ENCODE measurements around the gene RAD51.
A peak's percentile ranks its signal among the peaks of the same experiment; 100 is the strongest.

Gene RAD51

GRCh38 chr15:40766906-40767837, 72.2 kb downstream of the RAD51 start:
- no peak for DNase-seq (ENCODE audit: low spot score)
- Histone ChIP-seq H3K9ac (ENCODE audit: low read depth, low read length, poor library complexity) (peak overlapping the region; percentile 47), H3K27ac (replicated peaks; ENCODE audit: low read length) (no peak overlapping the region), H2AK5ac (ENCODE audit: low read depth, low read length) (peak overlapping the region; percentile 68), H3K18ac (ENCODE audit: low read length) (no peak overlapping the region), H2BK120ac (ENCODE audit: low read depth, low read length) (no peak overlapping the region), H2AFZ (ENCODE audit: low read length) (no peak overlapping the region), H3K23ac (ENCODE audit: low read depth, low read length, poor library complexity) (no peak overlapping the region), H2BK15ac (ENCODE audit: low read length) (no peak overlapping the region), H3K79me1 (ENCODE audit: low read depth, low read length) (no peaks in the 10 kb centered on the region), H3K4me2 (ENCODE audit: insufficient read depth, low read length, poor library complexity, severe bottlenecking) (no peak overlapping the region), H4K8ac (ENCODE audit: low read depth, low read length) (no peak overlapping the region), H3K36me3 (replicated peaks in 1 of 2; ENCODE audit: control insufficient read depth in 2 of 2, insufficient read depth in 2 of 2, low read length in 2 of 2) (peaks cover 2 to 17% of the 10 kb centered on the region in 2 donors), H3K9me3 (replicated peaks in 1 of 2; ENCODE audit: control insufficient read depth in 2 of 2, insufficient read depth in 1 of 2, low read depth in 1 of 2, low read length in 2 of 2) (no peaks in the 10 kb centered on the region), H4K91ac (ENCODE audit: low read depth, low read length, poor library complexity) (no peak overlapping the region), H3K4me3 (ENCODE audit: low read length in 2 of 2) (no peak overlapping the region), H3K27me3 (ENCODE audit: control insufficient read depth in 3 of 3, insufficient read depth in 3 of 3, low read depth in 1 of 3, low read length in 3 of 3) (peaks cover 0 to 28% (median 4%) of the 10 kb centered on the region in 3 experiments), H3K4ac (ENCODE audit: low read length) (no peak overlapping the region), H2BK5ac (ENCODE audit: low read length) (no peak overlapping the region), H3K14ac (ENCODE audit: low read length) (no peak overlapping the region), H2BK12ac (ENCODE audit: low read length) (no peak overlapping the region), H3K4me1 (ENCODE audit: control insufficient read depth in 2 of 2, insufficient read depth in 1 of 2, low read depth in 1 of 2, low read length in 2 of 2) (peaks cover 2 to 18% of the 10 kb centered on the region in 2 donors)
- no CpG with 5 or more reads among the region's 32 CpGs for WGBS, 2 donors (ENCODE audit: extremely low coverage in 2 of 2, insufficient read length in 2 of 2, insufficient replicate concordance in 1 of 2)

- Histone ChIP-seq H3K9ac (ENCODE audit: low read depth, low read length, poor library complexity) (peak overlapping the region; percentile 37), H3K14ac (ENCODE audit: low read length) (no peak overlapping the region), H3K4me2 (ENCODE audit: insufficient read depth, low read length, poor library complexity, severe bottlenecking) (no peak overlapping the region), H4K8ac (ENCODE audit: low read depth, low read length) (no peak overlapping the region), H2BK120ac (ENCODE audit: low read depth, low read length) (no peak overlapping the region), H2AK5ac (ENCODE audit: low read depth, low read length) (no peak overlapping the region), H3K4me1 (ENCODE audit: control insufficient read depth in 2 of 2, insufficient read depth in 1 of 2, low read depth in 1 of 2, low read length in 2 of 2) (peaks cover 2 to 18% of the 10 kb centered on the region in 2 donors), H3K18ac (ENCODE audit: low read length) (no peak overlapping the region), H2BK15ac (ENCODE audit: low read length) (no peak overlapping the region), H3K9me3 (replicated peaks in 1 of 2; ENCODE audit: control insufficient read depth in 2 of 2, insufficient read depth in 1 of 2, low read depth in 1 of 2, low read length in 2 of 2) (no peaks in the 10 kb centered on the region), H3K27ac (replicated peaks; ENCODE audit: low read length) (no peak overlapping the region), H4K91ac (ENCODE audit: low read depth, low read length, poor library complexity) (no peak overlapping the region), H3K27me3 (ENCODE audit: control insufficient read depth in 3 of 3, insufficient read depth in 3 of 3, low read depth in 1 of 3, low read length in 3 of 3) (peaks cover 0 to 26% (median 4%) of the 10 kb centered on the region in 3 experiments), H2AFZ (ENCODE audit: low read length) (no peak overlapping the region), H3K4ac (ENCODE audit: low read length) (no peak overlapping the region), H2BK5ac (ENCODE audit: low read length) (no peak overlapping the region), H3K4me3 (ENCODE audit: low read length in 2 of 2) (no peak overlapping the region), H3K23ac (ENCODE audit: low read depth, low read length, poor library complexity) (peak overlapping the region; percentile 60), H3K79me1 (ENCODE audit: low read depth, low read length) (peaks cover 2% of the 10 kb centered on the region), H3K36me3 (replicated peaks in 1 of 2; ENCODE audit: control insufficient read depth in 2 of 2, insufficient read depth in 2 of 2, low read length in 2 of 2) (peaks cover 2 to 19% of the 10 kb centered on the region in 2 donors), H2BK12ac (ENCODE audit: low read length) (no peak overlapping the region)
- 100% methylated on average over 1 of the region's 29 CpGs; no CpG with 5 or more reads in 1 of the 2 donors for WGBS, 2 donors (ENCODE audit: extremely low coverage in 2 of 2, insufficient read length in 2 of 2, insufficient replicate concordance in 1 of 2)
- DNase-seq (ENCODE audit: low spot score): no peak
Observed at GRCh38 chr15:40767838-40768500, 73.0 kb downstream of the RAD51 start.

DNA sequence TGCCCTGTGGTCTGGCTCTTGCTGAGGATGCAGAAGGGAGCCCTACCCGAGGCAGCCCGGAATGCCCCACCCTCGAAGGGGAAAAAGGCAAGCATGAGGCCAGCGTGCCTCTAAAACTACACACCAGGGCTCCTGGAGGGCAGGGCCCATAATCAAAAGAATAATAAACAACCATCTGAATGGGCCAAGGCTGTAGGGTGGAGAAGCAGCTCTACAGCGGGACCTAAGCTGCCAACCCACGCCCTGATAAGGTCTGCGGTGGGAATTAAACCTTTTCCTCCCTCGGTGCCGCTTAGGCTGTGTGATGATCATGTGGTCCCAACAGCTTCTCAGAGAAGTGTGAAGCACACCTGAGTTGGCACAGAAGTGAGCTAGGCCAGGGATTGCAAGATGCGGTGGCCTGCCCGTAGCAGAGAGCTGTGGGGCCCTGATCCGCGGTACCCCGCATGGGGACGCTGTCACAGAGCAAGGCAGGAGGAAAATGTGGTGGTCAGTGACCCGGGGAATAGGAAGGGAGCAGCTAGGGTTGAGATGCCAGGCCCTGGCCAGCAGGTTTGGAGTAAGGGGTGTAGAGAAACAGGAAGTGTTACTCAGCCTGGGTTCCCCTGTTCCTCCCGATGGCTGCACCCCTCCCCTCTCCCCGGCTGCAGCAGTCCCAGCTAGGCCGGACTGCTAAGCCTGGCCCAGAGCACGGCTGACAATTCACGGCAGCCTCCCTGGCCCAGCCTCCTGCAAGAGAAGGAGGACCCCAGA, 73.7 kb downstream of the RAD51 start:
- Histone ChIP-seq H4K8ac (ENCODE audit: low read depth, low read length) (no peak overlapping the region), H3K27me3 (ENCODE audit: control insufficient read depth in 3 of 3, insufficient read depth in 3 of 3, low read depth in 1 of 3, low read length in 3 of 3) (peaks cover 0 to 18% (median 0%) of the 10 kb centered on the region in 3 experiments), H3K9ac (ENCODE audit: low read depth, low read length, poor library complexity) (no peak overlapping the region), H2AFZ (ENCODE audit: low read length) (no peak overlapping the region), H2BK12ac (ENCODE audit: low read length) (no peak overlapping the region), H2BK120ac (ENCODE audit: low read depth, low read length) (no peak overlapping the region), H3K79me1 (ENCODE audit: low read depth, low read length) (peaks cover 2% of the 10 kb centered on the region), H3K4me2 (ENCODE audit: insufficient read depth, low read length, poor library complexity, severe bottlenecking) (no peak overlapping the region), H3K27ac (replicated peaks; ENCODE audit: low read length) (no peak overlapping the region), H2BK15ac (ENCODE audit: low read length) (no peak overlapping the region), H2BK5ac (ENCODE audit: low read length) (no peak overlapping the region), H3K23ac (ENCODE audit: low read depth, low read length, poor library complexity) (peak overlapping the region; percentile 60), H3K18ac (ENCODE audit: low read length) (no peak overlapping the region), H3K4me3 (ENCODE audit: low read length in 2 of 2) (no peak overlapping the region), H3K4me1 (ENCODE audit: control insufficient read depth in 2 of 2, insufficient read depth in 1 of 2, low read depth in 1 of 2, low read length in 2 of 2) (peaks cover 2 to 15% of the 10 kb centered on the region in 2 donors), H3K36me3 (replicated peaks in 1 of 2; ENCODE audit: control insufficient read depth in 2 of 2, insufficient read depth in 2 of 2, low read length in 2 of 2) (peaks cover 6 to 26% of the 10 kb centered on the region in 2 donors), H2AK5ac (ENCODE audit: low read depth, low read length) (no peak overlapping the region), H4K91ac (ENCODE audit: low read depth, low read length, poor library complexity) (no peak overlapping the region), H3K9me3 (replicated peaks in 1 of 2; ENCODE audit: control insufficient read depth in 2 of 2, insufficient read depth in 1 of 2, low read depth in 1 of 2, low read length in 2 of 2) (no peaks in the 10 kb centered on the region), H3K4ac (ENCODE audit: low read length) (no peak overlapping the region), H3K14ac (ENCODE audit: low read length) (no peak overlapping the region)
- no peak for DNase-seq (ENCODE audit: low spot score)
- no CpG with 5 or more reads among the region's 21 CpGs for WGBS, 2 donors (ENCODE audit: extremely low coverage in 2 of 2, insufficient read length in 2 of 2, insufficient replicate concordance in 1 of 2)
